ENCODE measurements around the gene SEPTIN5. TPM values are rescaled to one million over a fixed set of nuclear protein-coding genes. Genes with fewer than 3 reads are reported as not detected.

The SEPTIN5 gene
- total and polyA plus RNA-seq, 9 of the 15 experiments (the other 6 are each of a cell fraction or from before 2014, with no cell fraction given), result 0.03 to 195 (median 119) TPM

DNA sequence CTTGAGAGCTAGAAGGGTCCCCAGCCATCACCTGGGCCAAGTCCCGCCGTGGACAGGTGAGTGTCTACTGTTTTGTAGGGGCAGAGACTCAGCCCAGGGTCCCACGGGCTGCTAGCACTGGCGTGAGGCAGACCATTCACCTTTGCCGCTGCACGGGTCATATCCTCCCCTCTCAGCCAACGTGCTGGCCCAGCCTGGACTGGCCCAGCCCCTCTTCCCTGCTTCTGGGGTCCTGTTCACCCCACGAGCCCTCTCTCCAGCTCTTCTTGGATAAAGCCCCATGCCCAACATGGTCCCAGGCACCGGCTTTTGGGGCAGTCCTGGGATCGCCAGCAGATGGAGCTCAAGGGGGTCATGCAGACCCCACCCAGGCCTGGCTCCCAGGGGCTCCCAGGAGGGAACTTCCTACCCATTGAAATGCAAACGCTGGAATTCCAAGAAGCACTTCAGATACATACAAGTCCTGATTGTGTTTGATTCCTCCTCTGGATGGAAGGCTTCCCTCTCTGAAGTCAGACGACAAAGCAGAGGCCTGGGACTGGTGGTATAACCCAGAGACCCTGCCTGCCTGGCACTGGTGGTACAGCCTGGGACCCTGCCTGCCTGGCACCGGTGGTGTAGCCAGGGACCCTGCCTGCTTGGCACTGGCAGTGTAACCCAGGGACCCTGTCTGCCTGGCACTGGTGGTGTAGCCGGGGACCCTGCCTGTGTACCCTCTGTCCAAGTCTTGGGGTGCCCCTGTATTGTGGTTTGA is 8.9 kb upstream of the SEPTIN5 start:
- FAIRE-seq, result no peak
- H3K9ac ChIP-seq (ENCODE audit: insufficient read depth in 1 of 2, low read depth in 2 of 2, low read length in 2 of 2), result peak overlapping the region in 1 of 2 experiments; percentile 67; a peak in 1 of 4 replicates
- H4K20me1 ChIP-seq (replicated peaks; ENCODE audit: control insufficient read depth, insufficient read depth, low read length), result peaks cover 39% of the 10 kb centered on the region; the same call in 1 of the 2 replicates
- no peaks in the 10 kb centered on the region for H3K79me2 ChIP-seq (ENCODE audit: control insufficient read depth, insufficient read depth, low read length)
- ChIA-PET POLR2A (interaction anchor here (0.6 to 3.2 kb wide), 9 partner anchors 10 to 777 kb away, joined by 3 to 17 read pairs (median 5); no protein-coding TSS in a partner anchor), CTCF (ENCODE audit: low intra/inter-chr PET ratio) (no interaction called here)
- peaks cover 13% of the 10 kb centered on the region for H3K9me1 ChIP-seq (ENCODE audit: control insufficient read depth, insufficient read depth, low read length)
- H3K4me3 ChIP-seq, result no peak overlapping the region
- no peak overlapping the region for H3K27ac ChIP-seq (ENCODE audit: extremely low read depth, low read depth, low read length)
- no peak overlapping the region for H2AFZ ChIP-seq (ENCODE audit: low read depth, low read length)
- in situ Hi-C loops (cut with MboI) (no loop called here), intact Hi-C loops (cut with micrococcal nuclease) (no loop called here)
- H3K27me3 ChIP-seq (ENCODE audit: control insufficient read depth in 2 of 2, insufficient read depth in 2 of 2, low read length in 2 of 2), result peaks cover 59 to 81% of the 10 kb centered on the region in 2 experiments
- peak in 3 of 4 experiments; percentile 43 to 59 (median 47) for DNase-seq (ENCODE audit: extremely low read depth in 1 of 4, low spot score in 3 of 4)
- no TSS peak for BruUV-seq (replicated peaks)
- peak; percentile 20 for ATAC-seq
- no peaks in the 10 kb centered on the region for H3K9me3 ChIP-seq (replicated peaks; ENCODE audit: control insufficient read depth, insufficient read depth, low read depth, low read length)
- H3K4me1 ChIP-seq (replicated peaks in 1 of 2; ENCODE audit: control insufficient read depth in 2 of 2, insufficient read depth in 2 of 2, low read length in 2 of 2), result peaks cover 3 to 36% of the 10 kb centered on the region in 2 experiments; a peak in 3 of 5 replicates
- no peak overlapping the region for H3K4me2 ChIP-seq (ENCODE audit: insufficient read depth, low read length)
- 12% methylated on average over 14 of the region's 14 CpGs for WGBS (ENCODE audit: insufficient coverage, low coverage, missing lambda C conversion rate)
- H3K36me3 ChIP-seq (ENCODE audit: control insufficient read depth, insufficient read depth, low read length), result no peaks in the 10 kb centered on the region
- TF ChIP-seq, protein P1, sequence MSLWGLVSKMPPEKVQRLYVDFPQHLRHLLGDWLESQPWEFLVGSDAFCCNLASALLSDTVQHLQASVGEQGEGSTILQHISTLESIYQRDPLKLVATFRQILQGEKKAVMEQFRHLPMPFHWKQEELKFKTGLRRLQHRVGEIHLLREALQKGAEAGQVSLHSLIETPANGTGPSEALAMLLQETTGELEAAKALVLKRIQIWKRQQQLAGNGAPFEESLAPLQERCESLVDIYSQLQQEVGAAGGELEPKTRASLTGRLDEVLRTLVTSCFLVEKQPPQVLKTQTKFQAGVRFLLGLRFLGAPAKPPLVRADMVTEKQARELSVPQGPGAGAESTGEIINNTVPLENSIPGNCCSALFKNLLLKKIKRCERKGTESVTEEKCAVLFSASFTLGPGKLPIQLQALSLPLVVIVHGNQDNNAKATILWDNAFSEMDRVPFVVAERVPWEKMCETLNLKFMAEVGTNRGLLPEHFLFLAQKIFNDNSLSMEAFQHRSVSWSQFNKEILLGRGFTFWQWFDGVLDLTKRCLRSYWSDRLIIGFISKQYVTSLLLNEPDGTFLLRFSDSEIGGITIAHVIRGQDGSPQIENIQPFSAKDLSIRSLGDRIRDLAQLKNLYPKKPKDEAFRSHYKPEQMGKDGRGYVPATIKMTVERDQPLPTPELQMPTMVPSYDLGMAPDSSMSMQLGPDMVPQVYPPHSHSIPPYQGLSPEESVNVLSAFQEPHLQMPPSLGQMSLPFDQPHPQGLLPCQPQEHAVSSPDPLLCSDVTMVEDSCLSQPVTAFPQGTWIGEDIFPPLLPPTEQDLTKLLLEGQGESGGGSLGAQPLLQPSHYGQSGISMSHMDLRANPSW (CRISPR knock-in tag; IDR thresholded peaks at IDR 0.05), result no peak
- TF ChIP-seq FUS (optimal IDR thresholded peaks at IDR 0.05; ENCODE audit: low read depth, low read length) (no peak), KDM1A (IDR thresholded peaks at IDR 0.05) (no peak), ESRRA (IDR thresholded peaks at IDR 0.05; ENCODE audit: borderline replicate concordance, low read depth) (no peak), ZBED1 (IDR thresholded peaks at IDR 0.05) (0 out of 2 replicates have a peak, but pooled peaks have one; percentile 47), ZFP1 (CRISPR knock-in tag; IDR thresholded peaks at IDR 0.05) (no peak), MTF1 (CRISPR knock-in tag; IDR thresholded peaks at IDR 0.05; ENCODE audit: borderline replicate concordance) (peak; percentile 54; the same call in 1 of the 2 replicates), PHTF2 (CRISPR knock-in tag; IDR thresholded peaks at IDR 0.05) (no peak), TBP (optimal IDR thresholded peaks at IDR 0.05; ENCODE audit: low read depth, low read length) (no peak), ILK (tag; IDR thresholded peaks at IDR 0.05; ENCODE audit: borderline replicate concordance, low read depth) (no peak), SIX5 (IDR thresholded peaks at IDR 0.05; ENCODE audit: borderline replicate concordance in 1 of 2, insufficient read depth in 1 of 2, low read depth in 1 of 2, low read length in 2 of 2) (0 out of 4 replicates have a peak, but pooled peaks of 1 of the 2 experiments have one; percentile 21)
- TF ChIP-seq, protein P2, sequence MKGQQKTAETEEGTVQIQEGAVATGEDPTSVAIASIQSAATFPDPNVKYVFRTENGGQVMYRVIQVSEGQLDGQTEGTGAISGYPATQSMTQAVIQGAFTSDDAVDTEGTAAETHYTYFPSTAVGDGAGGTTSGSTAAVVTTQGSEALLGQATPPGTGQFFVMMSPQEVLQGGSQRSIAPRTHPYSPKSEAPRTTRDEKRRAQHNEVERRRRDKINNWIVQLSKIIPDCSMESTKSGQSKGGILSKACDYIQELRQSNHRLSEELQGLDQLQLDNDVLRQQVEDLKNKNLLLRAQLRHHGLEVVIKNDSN (CRISPR knock-in tag; IDR thresholded peaks at IDR 0.05), result no peak
